HCT116 (cell line): ENCODE measurements around the gene MCRIP1. TPM values are rescaled to one million over a fixed set of nuclear protein-coding genes. Genes with fewer than 3 reads are reported as not detected.

Source experiments
- ATAC-seq: fragments of 200-7000 bp; cut with Tn5 transposase; 2 replicates; pipeline ENCODE4 v1.9.1; 2020; ENCODE audit warnings: mild to moderate bottlenecking, moderate library complexity
- BruUV-seq: library from RNA; stranded (reverse); fragments of 400-500 nt; replicated peaks from 2 replicates; lab custom pipeline; 2021; lab: Mats Ljungman, UMichigan
- CTCF ChIA-PET: fragments of 300-600 bp; sonication (Branson Sonifier 250); formaldehyde crosslinking; loops from one replicate; lab custom pipeline; 2021; ENCODE audit warnings: antibody characterized with exemption; lab: Charles Lee
- POLR2A ChIA-PET: fragments of 300-600, 350-600 bp; sonication (Branson Sonifier 250); formaldehyde crosslinking; loops from one replicate; lab custom pipeline; 2021; ENCODE audit warnings: antibody characterized with exemption; lab: Charles Lee
- RAD21 ChIA-PET, 2 experiments: fragments of 300-600 bp; sonication (Branson Sonifier 250); formaldehyde crosslinking; loops; one replicate each; lab custom pipeline; 2023; ENCODE audit warnings: low total read pairs in 2 of 2; ENCODE audit not compliant: uncharacterized antibody in 2 of 2, unreplicated experiment in 2 of 2, low non-redundant PET in 1 of 2; lab: Charles Lee
- DNase-seq: peaks from one replicate; pipeline ENCODE4 v3.0.0-alpha.2; 2010; ENCODE audit warnings: low read depth, low spot score
- H2AFZ ChIP-seq: fragments of 200-600 bp; shearing (Covaris generic), sonication (generic); 2 replicates; pipeline ENCODE4 v1.6.1; 2017; ENCODE audit warnings: low read depth, mixed run types, mixed read lengths, antibody characterized with exemption, low read length; ENCODE audit not compliant: poor library complexity, severe bottlenecking
- H3K27ac ChIP-seq: 2 replicates; pipeline ENCODE4 v1.5.1; 2012; ENCODE audit warnings: low read depth, low read length
- H3K27me3 ChIP-seq: fragments of 200-600 bp; sonication (generic); 2 replicates; pipeline ENCODE4 v1.6.1; 2016; ENCODE audit warnings: mixed run types, low read length, mixed read lengths; ENCODE audit not compliant: insufficient read depth
- H3K36me3 ChIP-seq, 2 experiments: fragments of 200-500 bp in 1 of 2; fragments of 200-600 bp in 1 of 2; sonication (Bioruptor generic) in 1 of 2; sonication (generic) in 1 of 2; 2 replicates each; pipeline versions ENCODE4 v1.5.1 to v1.6.1; 2014 to 2016; ENCODE audit warnings: low read length in 2 of 2, inconsistent platforms in 1 of 2, mixed read lengths in 1 of 2, mixed run types in 1 of 2; ENCODE audit not compliant: insufficient read depth in 2 of 2, control insufficient read depth in 1 of 2
- H3K4me1 ChIP-seq, 2 experiments: fragments of 200-600 bp in 1 of 2; sonication (generic) in 1 of 2; 2 replicates each; pipeline versions ENCODE4 v1.5.1 to v1.6.1; 2012 to 2017; ENCODE audit warnings: low read length in 2 of 2, inconsistent platforms in 1 of 2, mild to moderate bottlenecking in 1 of 2, mixed read lengths in 1 of 2, mixed run types in 1 of 2, moderate library complexity in 1 of 2; ENCODE audit not compliant: insufficient read depth in 2 of 2, control insufficient read depth in 1 of 2
- H3K4me2 ChIP-seq: fragments of 200-600 bp; sonication (generic); 2 replicates; pipeline ENCODE4 v1.6.1; 2017; ENCODE audit warnings: mixed run types, low read length, mixed read lengths
- H3K4me3 ChIP-seq, 2 experiments: fragments of 200-600 bp in 1 of 2; sonication (generic) in 1 of 2; replicated peaks in 1 of 2; 2 replicates each; pipeline ENCODE4 v1.5.1; 2011 to 2016; ENCODE audit warnings: low read length in 2 of 2, control low read depth in 1 of 2, low read depth in 1 of 2, mild to moderate bottlenecking in 1 of 2, mixed read lengths in 1 of 2, mixed run types in 1 of 2
- H3K79me2 ChIP-seq: fragments of 200-600 bp; sonication (generic); 2 replicates; pipeline ENCODE4 v1.6.1; 2017; ENCODE audit warnings: mild to moderate bottlenecking, mixed run types, low read length, moderate library complexity, mixed read lengths; ENCODE audit not compliant: insufficient read depth
- H3K9ac ChIP-seq: fragments of 200-600 bp; sonication (generic); 2 replicates; pipeline ENCODE4 v1.6.1; 2016; ENCODE audit warnings: low read length, mixed read lengths
- H3K9me2 ChIP-seq: fragments of 200-600 bp; sonication (generic), shearing (Covaris generic); 2 replicates; pipeline ENCODE4 v1.6.1; 2017; ENCODE audit warnings: mixed run types, mild to moderate bottlenecking, moderate library complexity; ENCODE audit not compliant: insufficient read depth
- H3K9me3 ChIP-seq, 2 experiments: fragments of 200-500 bp in 1 of 2; fragments of 200-600 bp in 1 of 2; sonication (Bioruptor generic) in 1 of 2; sonication (generic) in 1 of 2; 2 replicates each; pipeline ENCODE4 v1.6.1; 2014 to 2017; ENCODE audit warnings: low read length in 2 of 2, mixed read lengths in 2 of 2, inconsistent platforms in 1 of 2, low read depth in 1 of 2, mild to moderate bottlenecking in 1 of 2, mixed run types in 1 of 2, moderate library complexity in 1 of 2; ENCODE audit not compliant: control insufficient read depth in 1 of 2, insufficient read depth in 1 of 2
- H4K20me1 ChIP-seq: fragments of 200-600 bp; sonication (generic), shearing (Covaris generic); 2 replicates; pipeline ENCODE4 v1.6.1; 2017; ENCODE audit warnings: mixed run types, mild to moderate bottlenecking, moderate library complexity; ENCODE audit not compliant: insufficient read depth
- CBX3 ChIP-seq: IDR thresholded peaks from 2 replicates; pipeline ENCODE4 v1.6.1; 2012; ENCODE audit warnings: low read depth
- CEBPB ChIP-seq: IDR thresholded peaks from 2 replicates; pipeline ENCODE4 v1.6.1; 2012; ENCODE audit warnings: low read depth
- CTCF ChIP-seq, 3 experiments: fragments of 200-600 bp in 1 of 3; sonication (generic) in 1 of 3; IDR thresholded peaks in 2 of 3; conservative IDR thresholded peaks in 1 of 3; 2 replicates each; pipeline ENCODE4 v1.5.1; 2012 to 2017; ENCODE audit warnings: low read depth in 2 of 3, low read length in 2 of 3, antibody characterized with exemption in 1 of 3, borderline replicate concordance in 1 of 3, control low read depth in 1 of 3, mild to moderate bottlenecking in 1 of 3, mixed read lengths in 1 of 3, mixed run types in 1 of 3, moderate library complexity in 1 of 3; ENCODE audit not compliant: insufficient read depth in 1 of 3
- EGR1 ChIP-seq: IDR thresholded peaks from 2 replicates; pipeline ENCODE4 v1.6.1; 2012; ENCODE audit warnings: low read depth
- EZH2 ChIP-seq: fragments of 200-600 bp; sonication (generic); IDR thresholded peaks from 2 replicates; pipeline ENCODE4 v1.6.1; 2017; ENCODE audit warnings: antibody characterized with exemption, mixed run types
- FOSL1 ChIP-seq: IDR thresholded peaks from 2 replicates; pipeline ENCODE4 v1.6.1; 2012; ENCODE audit warnings: low read depth
- JUND ChIP-seq: IDR thresholded peaks from 2 replicates; pipeline ENCODE4 v1.6.1; 2012
- POLR2A ChIP-seq: IDR thresholded peaks from 2 replicates; pipeline ENCODE4 v1.7.0; 2011; ENCODE audit warnings: borderline replicate concordance; ENCODE audit not compliant: insufficient read depth, insufficient read length; ENCODE audit errors: extremely low read depth
- POLR2AphosphoS5 ChIP-seq: IDR thresholded peaks from 2 replicates; pipeline ENCODE4 v1.6.1; 2011; ENCODE audit warnings: mild to moderate bottlenecking, low read depth, low read length, moderate library complexity
- RAD21 ChIP-seq: IDR thresholded peaks from 2 replicates; pipeline ENCODE4 v1.6.1; 2012; ENCODE audit warnings: low read depth, mild to moderate bottlenecking
- SP1 ChIP-seq: IDR thresholded peaks from 2 replicates; pipeline ENCODE4 v1.6.1; 2012; ENCODE audit warnings: low read depth
- SRF ChIP-seq: IDR thresholded peaks from 2 replicates; pipeline ENCODE4 v1.6.1; 2012; ENCODE audit warnings: low read depth
- YY1 ChIP-seq: IDR thresholded peaks from 2 replicates; pipeline ENCODE4 v1.6.1; 2011; ENCODE audit warnings: low read length, low read depth, moderate library complexity, mild to moderate bottlenecking; ENCODE audit not compliant: insufficient replicate concordance; ENCODE audit errors: extremely low read depth
- ZBTB33 ChIP-seq: IDR thresholded peaks from 2 replicates; pipeline ENCODE4 v1.6.1; 2011; ENCODE audit warnings: mild to moderate bottlenecking, low read length, moderate library complexity; ENCODE audit not compliant: insufficient replicate concordance; ENCODE audit errors: extremely low read depth
- ZFX ChIP-seq: fragments of 450-650 bp; IDR thresholded peaks from 2 replicates; pipeline ENCODE4 v1.6.1; 2017
- ZNF274 ChIP-seq: fragments of 200-500 bp; sonication (Bioruptor generic); IDR thresholded peaks from 2 replicates; pipeline ENCODE4 v1.6.1; 2014; ENCODE audit warnings: mild to moderate bottlenecking, low read depth, low read length, inconsistent platforms
- intact Hi-C: fragments of 100-400 bp; cut with micrococcal nuclease; formaldehyde crosslinking; loops from 2 replicates; pipeline ENCODE4 v1.10.0; 2022
- total RNA-seq: library from RNA; stranded (reverse); gene quantifications from one replicate; pipeline ENCODE4 v1.2.1, GENCODE V29; 2021; ENCODE audit not compliant: unreplicated experiment

The MCRIP1 gene
- total RNA-seq, 1 experiment from 2014 or later: 59.2 TPM

DNA sequence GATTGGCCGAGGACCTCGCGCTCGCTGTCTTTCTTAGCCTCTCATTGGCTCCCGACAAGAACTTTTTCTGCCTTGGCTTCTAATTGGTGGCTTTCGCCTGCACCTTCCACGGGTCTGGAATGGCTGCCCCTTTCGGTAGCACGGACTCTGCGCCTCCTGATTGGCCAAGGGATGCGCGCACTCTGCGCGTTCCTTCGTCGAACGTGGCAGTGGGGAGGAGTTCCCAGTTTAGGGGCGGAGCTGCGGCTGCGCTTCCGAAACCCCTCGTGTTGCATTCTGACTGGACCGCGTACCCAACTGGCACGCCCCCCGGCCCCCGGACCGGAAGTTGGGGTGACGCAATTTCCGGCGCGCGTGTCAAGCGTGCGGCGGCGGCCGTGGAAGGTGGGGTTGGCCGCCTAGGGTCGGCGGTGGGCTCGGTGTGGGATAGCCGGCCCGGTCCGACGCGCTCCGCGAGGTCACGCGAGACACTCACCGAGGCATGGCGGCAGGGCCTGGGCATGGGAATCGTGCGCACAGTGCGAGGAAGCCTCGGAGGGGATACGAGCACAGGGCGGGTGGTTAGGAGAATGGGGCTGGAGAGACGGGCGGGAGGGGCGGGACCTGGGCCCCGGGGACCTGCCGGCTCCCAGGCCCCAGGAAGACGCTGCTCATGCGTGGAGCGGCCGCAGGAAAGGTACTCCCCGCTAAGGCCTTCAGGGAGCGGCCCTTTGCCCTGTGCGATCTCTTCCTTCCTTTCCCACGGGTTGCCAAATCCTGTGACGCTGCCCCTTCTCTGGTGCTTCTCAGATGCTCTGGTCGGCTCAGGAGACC is 27.9 kb upstream of the MCRIP1 start (continued):
- TF ChIP-seq ZBTB33: no peak

- peak; percentile 83 for ATAC-seq
- Histone ChIP-seq H3K4me3 (peak within 1 kb of the TSS; percentile 95 to 97), H2AFZ (no peak within 1 kb of the TSS), H3K79me2 (peaks cover 93% of the 10 kb centered on the region), H3K9me2 (no peaks in the 10 kb centered on the region), H3K27me3 (no peaks in the 10 kb centered on the region), H3K9me3 (no peaks in the 10 kb centered on the region)
- ChIA-PET RAD21 (interaction anchor here in 1 of 2 experiments (0.6 kb wide), 1 partner anchor 68 kb away, joined by 3 read pairs; the partner anchor contains the start of gene MAFG), CTCF (interaction anchor here (0.7 to 1.0 kb wide), 3 partner anchors 9 to 38 kb away, joined by 3 to 7 read pairs (median 6); no protein-coding TSS in a partner anchor), POLR2A (interaction anchor here (0.7 to 1.2 kb wide), 6 partner anchors 9 to 157 kb away, joined by 3 to 6 read pairs (median 3); partner anchors contain the start of gene MRPL12)
- TF ChIP-seq SP1 (no peak), ZNF274 (no peak), JUND (no peak), ZBTB33 (no peak), FOSL1 (no peak), EZH2 (no peak), ZFX (peak; percentile 87; the same call in 1 of the 2 replicates), POLR2A (peak; percentile 89), YY1 (no peak), SRF (no peak), CEBPB (no peak), RAD21 (no peak), EGR1 (no peak), CBX3 (no peak), POLR2AphosphoS5 (peak; percentile 99), CTCF (IDR thresholded peaks at IDR 0.05 in 2 of 3, conservative IDR thresholded peaks at IDR 0.05 in 1 of 3; ENCODE audit: borderline replicate concordance in 1 of 3, insufficient read depth in 1 of 3, low read depth in 2 of 3, low read length in 2 of 3) (no peak)
- TF ChIP-seq, all 23 proteins: peak for 3
- Histone ChIP-seq H3K4me1 (peaks cover 20 to 51% of the 10 kb centered on the region in 2 experiments), H3K36me3 (peaks cover 28 to 53% of the 10 kb centered on the region in 2 experiments), H3K27ac (peak within 1 kb of the TSS; percentile 94), H4K20me1 (peaks cover 10% of the 10 kb centered on the region; the same call in 1 of the 2 replicates), H3K9ac (peak within 1 kb of the TSS; percentile 99), H3K4me2 (peak within 1 kb of the TSS; percentile 95)
- no peak for DNase-seq
- intact Hi-C loops: loop anchor here (2.0 kb wide), 1 partner anchor 27 kb away; the partner anchor contains the start of gene MCRIP1
- BruUV-seq: no TSS peak
Measured at GRCh38 chr17:81859906-81860755, 27.0 kb upstream of the MCRIP1 start, which contains the start of gene P4HB. P4HB (minus strand) TSS chr17:81860535; CDS start chr17:81860471, 64 bp downstream.
